SK-N-SH treated with all-trans-retinoic acid at 6 μM for 48 hours (cell line): ENCODE data around the gene C2CD5.

Experiments used
- ATAC-seq: fragments of 200-7000 bp; cut with Tn5 transposase; 3 replicates; pipeline ENCODE4 v1.9.1; 2020; ENCODE audit warnings: mild to moderate bottlenecking, moderate library complexity
- ARNTL ChIP-seq: fragments of 450-650 bp; formaldehyde crosslinking; IDR thresholded peaks from 2 replicates; pipeline ENCODE4 v1.5.0; 2020; ENCODE audit warnings: low read depth, mild to moderate bottlenecking, moderate library complexity, borderline replicate concordance
- BACH2 ChIP-seq: fragments of 250-450 bp; sonication (Bioruptor Pico); IDR thresholded peaks from 2 replicates; pipeline ENCODE4 v1.9.0; 2021; ENCODE audit warnings: mild to moderate bottlenecking, borderline replicate concordance
- CREB5 ChIP-seq: fragments of 250-450 bp; sonication (Bioruptor Pico); IDR thresholded peaks from 2 replicates; pipeline ENCODE4 v1.5.1; 2020; ENCODE audit warnings: low read depth, mild to moderate bottlenecking, moderate library complexity
- CSDC2 ChIP-seq: fragments of 250-450 bp; sonication (Bioruptor Pico); IDR thresholded peaks from 2 replicates; pipeline ENCODE4 v1.5.0; 2020; ENCODE audit warnings: mild to moderate bottlenecking, moderate library complexity
- CSRNP3 ChIP-seq: fragments of 250-450 bp; sonication (Bioruptor Pico); IDR thresholded peaks from 2 replicates; pipeline ENCODE4 v1.5.1; 2021; ENCODE audit warnings: mild to moderate bottlenecking, moderate library complexity
- ESRRG ChIP-seq: fragments of 250-450 bp; sonication (Bioruptor Pico); IDR thresholded peaks from 2 replicates; pipeline ENCODE4 v1.6.1; 2021; ENCODE audit warnings: mild to moderate bottlenecking
- GLIS3 ChIP-seq: fragments of 250-450 bp; sonication (Bioruptor Pico); IDR thresholded peaks from 2 replicates; pipeline ENCODE4 v1.5.0; 2020; ENCODE audit warnings: mild to moderate bottlenecking, moderate library complexity
- OSR1 ChIP-seq: fragments of 250-450 bp; sonication (Bioruptor Pico); IDR thresholded peaks from 2 replicates; pipeline ENCODE4 v1.8.0; 2022; ENCODE audit warnings: moderate library complexity, mild to moderate bottlenecking, inconsistent platforms
- PATZ1 ChIP-seq: fragments of 250-450 bp; sonication (Bioruptor Pico); IDR thresholded peaks from 2 replicates; pipeline ENCODE4 v1.8.0; 2020; ENCODE audit warnings: mild to moderate bottlenecking, moderate library complexity, borderline replicate concordance
- POU6F1 ChIP-seq: fragments of 250-450 bp; sonication (Bioruptor Pico); IDR thresholded peaks from 2 replicates; pipeline ENCODE4 v1.8.0; 2021; ENCODE audit warnings: low read depth, mild to moderate bottlenecking, moderate library complexity, borderline replicate concordance
- PPARA ChIP-seq: fragments of 250-450 bp; sonication (Bioruptor Pico); IDR thresholded peaks from 2 replicates; pipeline ENCODE4 v1.5.0; 2020; ENCODE audit warnings: mild to moderate bottlenecking, borderline replicate concordance
- RARB ChIP-seq: fragments of 250-450 bp; sonication (Bioruptor Pico); IDR thresholded peaks from 2 replicates; pipeline ENCODE4 v1.8.0; 2021; ENCODE audit warnings: mild to moderate bottlenecking, moderate library complexity
- SNAI2 ChIP-seq: fragments of 250-450 bp; sonication (Bioruptor Pico); IDR thresholded peaks from 2 replicates; pipeline ENCODE4 v1.5.0; 2020; ENCODE audit warnings: mild to moderate bottlenecking, moderate library complexity
- TCF4 ChIP-seq: fragments of 250-450 bp; sonication (Bioruptor Pico); IDR thresholded peaks from 2 replicates; pipeline ENCODE4 v1.8.0; 2021; ENCODE audit warnings: mild to moderate bottlenecking, moderate library complexity, borderline replicate concordance
- TOX ChIP-seq: fragments of 250-450 bp; sonication (Bioruptor Pico); IDR thresholded peaks from 2 replicates; pipeline ENCODE4 v1.8.0; 2021; ENCODE audit warnings: mild to moderate bottlenecking, moderate library complexity, borderline replicate concordance
- ZC3H10 ChIP-seq: fragments of 250-450 bp; sonication (Bioruptor Pico); IDR thresholded peaks from 2 replicates; pipeline ENCODE4 v1.5.1; 2021; ENCODE audit warnings: mild to moderate bottlenecking, moderate library complexity
- ZFP3 ChIP-seq: fragments of 250-450 bp; sonication (Bioruptor Pico); IDR thresholded peaks from 2 replicates; pipeline ENCODE4 v1.5.0; 2020; ENCODE audit warnings: mild to moderate bottlenecking, moderate library complexity
- ZFP30 ChIP-seq: fragments of 450-650 bp; formaldehyde crosslinking; IDR thresholded peaks from 2 replicates; pipeline ENCODE4 v1.5.0; 2022; ENCODE audit warnings: mild to moderate bottlenecking, moderate library complexity
- ZNF70 ChIP-seq: fragments of 450-650 bp; formaldehyde crosslinking; IDR thresholded peaks from 2 replicates; pipeline ENCODE4 v1.5.0; 2020; ENCODE audit warnings: mild to moderate bottlenecking, moderate library complexity
- ZNF8 ChIP-seq: fragments of 450-650 bp; formaldehyde crosslinking; IDR thresholded peaks from 2 replicates; pipeline ENCODE4 v1.5.0; 2020; ENCODE audit warnings: mild to moderate bottlenecking, moderate library complexity

The C2CD5 gene

GRCh38 chr12:22412581-22412980 lies 131.8 kb downstream of the C2CD5 start (continued):
- TF ChIP-seq SNAI2 (CRISPR knock-in tag) (no peak), GLIS3 (no peak), CREB5 (CRISPR knock-in tag) (no peak)

- ATAC-seq = no peak
- TF ChIP-seq ZFP3 (CRISPR knock-in tag) (no peak), ARNTL (no peak), RARB (no peak)
Measured at GRCh38 chr12:22410486-22410885, 133.9 kb downstream of the C2CD5 start.

- TF ChIP-seq ZC3H10 (CRISPR knock-in tag) (no peak), CSDC2 (CRISPR knock-in tag) (no peak), ZNF8 (no peak), ESRRG (CRISPR knock-in tag) (no peak), GLIS3 (no peak), PPARA (CRISPR knock-in tag) (no peak), OSR1 (CRISPR knock-in tag) (no peak), CREB5 (CRISPR knock-in tag) (no peak), CSRNP3 (CRISPR knock-in tag) (no peak), RARB (no peak), TOX (CRISPR knock-in tag) (no peak), ARNTL (no peak), POU6F1 (no peak)
- no peak for ATAC-seq
Measured at GRCh38 chr12:22409377-22410164, 134.8 kb downstream of the C2CD5 start.

GRCh38 chr12:22408610-22409376 lies 135.5 kb downstream of the C2CD5 start:
- no peak for ATAC-seq
- TF ChIP-seq POU6F1 = no peak
- TF ChIP-seq ZFP3 (CRISPR knock-in tag) = no peak
- TF ChIP-seq ZNF8 = no peak
- no peak for TF ChIP-seq PPARA (CRISPR knock-in tag)
- no peak for TF ChIP-seq TOX (CRISPR knock-in tag)
- no peak for TF ChIP-seq ZFP30
- TF ChIP-seq CREB5 (CRISPR knock-in tag) = no peak
- TF ChIP-seq CSDC2 (CRISPR knock-in tag) = no peak
- TF ChIP-seq BACH2 (CRISPR knock-in tag) = no peak
- TF ChIP-seq ARNTL = no peak
- no peak for TF ChIP-seq SNAI2 (CRISPR knock-in tag)
- TF ChIP-seq ZNF70 = no peak
- TF ChIP-seq PATZ1 = no peak
- no peak for TF ChIP-seq TCF4 (CRISPR knock-in tag)
